HG03060 (cell line): Measurements from ENCODE around the gene GMIP.
"Not testable (repeated sequence)": the region's sequence is repeated elsewhere in the genome, so short reads cannot be mapped to it uniquely, and the experiment has no call there.

Experiments used
- ATAC-seq: cut with Tn5 transposase; IDR thresholded peaks from one replicate; pipeline ENCODE4 v1.9.1; 2021; ENCODE audit warnings: low read depth, moderate number of reproducible peaks; ENCODE audit not compliant: unreplicated experiment

GMIP gene

GRCh38 chr19:19618219-19619051 lies 25.0 kb downstream of the GMIP start, which contains the start of gene PBX4:
Gene PBX4, minus strand, starts transcription at chr19:19618687. Its CDS starts 58 bp downstream, at chr19:19618629.
- ATAC-seq, result peak; percentile 95

DNA sequence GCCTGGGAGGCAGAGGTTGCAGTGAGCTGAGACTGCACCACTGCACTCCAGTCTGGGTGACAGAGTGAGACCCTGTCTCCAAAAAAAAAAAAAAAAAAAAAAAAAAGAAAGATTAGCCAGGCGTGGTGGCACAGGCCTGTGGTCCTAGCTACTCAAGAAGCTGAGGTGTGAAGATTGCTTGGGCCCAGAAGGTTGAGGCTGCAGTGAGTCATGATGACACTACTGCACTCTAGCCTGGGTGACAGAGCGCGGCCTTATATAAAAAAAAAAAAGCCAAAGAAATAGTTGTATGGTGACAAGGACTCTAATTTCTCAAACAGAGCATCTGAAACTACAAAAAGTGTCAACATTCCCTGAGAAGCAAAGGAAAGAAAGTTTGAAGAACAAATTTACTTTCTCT lies 28.4 kb downstream of the GMIP start:
- ATAC-seq, result no peak

- no peak for ATAC-seq
Measured at GRCh38 chr19:19613506-19613905, 30.0 kb downstream of the GMIP start.

- ATAC-seq, result no peak
Measured at GRCh38 chr19:19610376-19611202, 32.9 kb downstream of the GMIP start.

- not testable (repeated sequence) for ATAC-seq
Measured at GRCh38 chr19:19606686-19607085, 36.8 kb downstream of the GMIP start.

DNA sequence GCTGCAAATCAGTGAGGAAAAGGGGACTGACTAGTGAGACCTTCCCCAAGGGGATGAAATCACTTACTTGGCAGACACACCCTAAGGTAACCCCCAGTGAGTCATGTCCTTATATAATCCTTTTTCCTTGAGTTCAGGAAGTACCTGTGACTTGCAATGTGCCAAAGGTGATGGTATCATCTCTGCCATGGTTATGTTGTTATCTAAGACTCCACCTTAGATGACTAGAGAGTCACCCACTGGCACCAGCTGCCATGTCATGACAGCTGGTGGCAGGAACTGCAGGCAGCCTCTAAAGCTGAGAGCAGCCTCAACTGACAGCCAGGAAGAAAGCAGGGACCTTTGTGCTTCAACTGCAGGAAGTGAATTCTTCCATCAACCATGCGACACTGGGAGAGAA lies 37.4 kb downstream of the GMIP start:
- peak; percentile 51 for ATAC-seq

- no peak for ATAC-seq
Measured at GRCh38 chr19:19602713-19603324, 40.6 kb downstream of the GMIP start.

DNA sequence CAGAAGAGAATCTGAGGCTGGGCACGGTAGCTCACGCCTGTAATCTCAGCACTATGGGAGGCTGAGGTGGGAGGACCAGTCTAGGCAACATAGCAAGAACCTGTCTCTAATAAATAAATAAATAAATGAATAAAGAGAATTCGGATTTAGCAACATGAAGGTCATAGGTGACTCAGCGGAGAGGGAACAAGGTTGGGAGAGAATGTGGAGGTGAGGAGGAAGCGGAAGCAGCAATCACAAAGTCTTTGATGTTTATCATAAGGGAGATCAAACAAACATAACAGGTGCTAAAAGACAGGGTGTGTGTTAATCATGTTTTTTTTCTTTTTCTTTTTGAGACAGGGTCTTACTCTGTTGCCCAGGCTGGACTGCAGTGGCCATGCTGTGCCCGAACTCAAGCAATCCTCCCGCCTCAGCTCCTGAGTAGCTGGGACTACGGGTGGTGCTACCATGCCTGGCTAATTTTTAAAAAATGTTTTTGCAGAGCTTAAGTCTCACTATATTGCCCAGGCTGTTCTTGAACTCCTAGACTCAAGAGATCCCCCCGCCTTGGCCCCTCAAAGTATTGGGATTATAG lies 41.2 kb downstream of the GMIP start:
- no peak for ATAC-seq

DNA sequence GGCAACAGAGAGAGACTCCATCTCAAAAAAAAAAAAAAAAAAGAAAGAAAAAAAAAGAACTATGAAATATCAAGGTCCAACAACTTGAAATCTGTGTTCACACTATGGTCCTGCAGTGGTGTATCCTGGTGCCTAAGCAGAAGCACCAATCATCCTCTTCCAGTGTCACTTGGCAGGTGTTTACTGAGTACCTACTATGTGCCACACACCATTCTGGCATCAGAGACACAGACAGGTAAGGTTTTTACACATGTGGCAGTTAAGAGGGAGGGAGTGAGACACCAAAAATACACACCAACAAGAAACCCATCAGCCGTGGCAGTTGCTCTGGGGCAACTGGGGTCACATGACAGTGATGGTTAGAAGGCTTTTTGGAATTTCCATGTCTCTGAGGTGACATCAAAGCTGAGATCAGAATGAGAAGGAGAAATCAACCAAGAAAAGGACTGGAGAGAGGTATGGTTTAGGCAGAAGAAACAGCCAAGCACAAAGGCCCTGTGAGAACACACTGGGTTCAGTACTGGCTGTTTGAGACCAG lies 42.6 kb downstream of the GMIP start:
- no peak for ATAC-seq

DNA sequence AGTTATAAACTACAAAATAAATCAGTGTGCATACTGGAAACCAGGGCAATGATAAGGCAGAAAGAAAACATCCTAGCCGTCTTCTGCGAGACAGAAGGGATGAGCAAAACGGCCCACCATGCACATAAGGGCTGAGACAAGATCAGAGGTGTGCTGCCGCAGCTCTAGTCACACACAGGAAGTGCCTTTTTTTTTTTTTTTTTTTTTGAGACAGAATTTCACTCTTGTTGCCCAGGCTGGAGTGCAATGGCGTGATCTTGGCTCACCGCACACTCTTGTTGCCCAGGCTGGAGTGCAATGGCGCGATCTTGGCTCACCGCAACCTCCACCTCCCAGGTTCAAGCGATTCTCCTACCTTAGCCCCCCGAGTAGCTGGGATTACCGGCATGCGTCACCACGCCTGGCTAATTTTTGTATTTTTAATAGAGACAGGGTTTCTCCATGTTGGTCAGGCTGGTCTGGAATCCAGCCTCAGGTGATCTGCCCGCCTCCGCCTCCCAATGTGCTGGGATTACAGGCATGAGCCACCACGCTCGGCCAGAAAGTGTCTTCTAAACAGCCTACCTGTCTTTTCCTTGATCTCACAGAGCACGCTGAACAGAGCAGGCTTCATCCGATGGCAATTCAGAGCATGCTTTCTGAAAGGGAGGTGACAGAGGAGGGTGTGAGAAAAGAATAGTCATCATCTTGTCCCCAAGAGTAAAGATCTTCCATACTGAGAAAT lies 44.6 kb downstream of the GMIP start:
- ATAC-seq, result not testable (repeated sequence)

GRCh38 chr19:19597809-19598306 lies 45.6 kb downstream of the GMIP start:
- peak; percentile 81 for ATAC-seq

GRCh38 chr19:19595171-19595701 lies 48.2 kb downstream of the GMIP start:
- no peak for ATAC-seq

- ATAC-seq, result no peak
Measured at GRCh38 chr19:19594381-19594780, 49.1 kb downstream of the GMIP start.

DNA sequence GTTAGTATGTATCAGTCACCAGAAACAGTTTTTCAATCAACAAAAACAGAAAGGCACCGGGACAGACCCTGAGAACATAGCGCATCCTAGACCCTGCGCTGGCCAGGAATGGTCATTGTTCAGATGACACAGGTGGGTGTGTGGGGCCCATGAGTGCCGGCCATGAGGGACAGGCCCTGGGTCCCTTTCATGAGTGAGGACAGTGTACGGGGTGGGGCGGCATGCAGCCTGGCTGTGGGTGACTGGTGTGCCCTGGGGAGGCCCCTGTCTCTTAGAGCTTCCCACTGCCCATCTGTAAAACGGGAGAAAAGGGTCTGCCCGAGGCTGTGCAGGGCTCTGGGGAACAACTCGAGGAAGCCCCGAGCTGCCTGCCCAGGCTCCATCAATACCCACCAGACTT lies 50.8 kb downstream of the GMIP start:
- ATAC-seq, result no peak

- ATAC-seq, result no peak
Measured at GRCh38 chr19:19591133-19591825, 52.2 kb downstream of the GMIP start.

- no peak for ATAC-seq
Measured at GRCh38 chr19:19588546-19588945, 54.9 kb downstream of the GMIP start.

DNA sequence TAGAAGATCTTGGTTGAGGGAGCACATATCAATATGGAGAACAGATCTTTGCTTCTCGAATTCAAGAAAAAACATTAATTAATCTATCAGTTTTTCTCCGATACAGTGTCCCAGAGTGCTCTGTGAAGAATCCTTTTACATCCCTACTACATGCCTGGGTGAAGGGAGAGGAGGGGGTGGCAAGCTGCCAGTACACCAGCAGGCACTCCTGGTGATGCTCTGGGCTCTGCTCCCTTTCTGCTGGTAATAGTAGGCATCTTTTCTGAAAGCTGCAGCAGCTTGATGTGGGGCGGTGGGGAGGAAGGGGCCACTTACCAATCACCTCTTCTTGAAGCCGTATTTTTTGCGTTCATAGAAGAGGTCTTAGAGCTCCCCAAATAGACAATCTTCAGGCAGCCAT lies 55.7 kb downstream of the GMIP start:
- no peak for ATAC-seq

DNA sequence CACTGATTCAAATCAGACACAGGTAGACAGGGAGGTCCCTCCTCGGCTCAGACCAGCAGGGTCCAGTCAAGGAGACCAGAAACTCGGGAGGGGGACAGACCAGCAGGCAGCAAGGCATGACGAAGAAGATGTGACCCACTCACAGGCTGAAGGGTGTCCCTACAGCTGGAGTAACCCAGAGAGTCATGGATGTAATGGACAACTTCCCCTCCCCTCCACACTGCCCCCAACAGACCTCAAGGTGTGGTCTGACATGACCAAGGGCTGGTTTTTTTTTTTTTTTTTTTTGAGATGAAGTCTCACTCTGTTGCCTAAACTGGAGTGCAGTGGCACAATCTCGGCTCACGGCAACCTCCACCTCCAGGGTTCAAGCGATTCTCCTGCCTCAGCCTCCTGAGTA lies 59.1 kb downstream of the GMIP start:
- ATAC-seq, result no peak

GRCh38 chr19:19582471-19582870 lies 61.0 kb downstream of the GMIP start:
- no peak for ATAC-seq
